Fibroblast of mammary gland (primary cell): ENCODE results near the gene PJA1.

Source experiments
- DNase-seq: peaks from one replicate; pipeline ENCODE4 v3.0.0-alpha.2; 2010; ENCODE audit warnings: low read depth
- H3K4me3 ChIP-seq: 2 replicates; pipeline ENCODE4 v1.5.1; 2011; ENCODE audit warnings: low read depth, mild to moderate bottlenecking, low read length, moderate library complexity; ENCODE audit not compliant: control insufficient read depth
- TF ChIP-seq, protein P1 (sequence below): conservative IDR thresholded peaks from 2 replicates; pipeline ENCODE4 v1.5.1; 2011; ENCODE audit warnings: low read depth, low read length, inconsistent platforms; ENCODE audit not compliant: control insufficient read depth, insufficient read depth

PJA1 gene

DNA sequence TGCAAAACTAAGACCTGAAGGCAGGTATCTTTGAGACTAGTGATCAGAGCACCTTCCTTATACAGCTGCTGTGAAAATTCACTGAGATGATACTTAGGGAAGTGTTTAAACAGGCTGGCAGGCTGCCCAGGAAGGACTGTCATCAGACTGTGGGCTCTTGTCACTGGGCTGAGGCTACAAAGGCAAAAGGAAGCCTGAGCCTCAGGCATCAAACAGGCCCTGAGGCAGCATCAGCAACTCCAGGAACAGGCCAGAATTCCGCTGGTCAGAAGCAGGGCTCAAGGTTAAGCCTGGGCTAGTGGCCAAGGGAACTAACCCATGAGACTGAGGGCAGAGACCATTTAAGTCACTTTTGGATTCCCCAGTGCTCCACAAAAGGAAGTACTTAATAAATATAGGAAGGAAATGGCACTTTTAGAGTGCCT is 12.8 kb downstream of the PJA1 start:
- no peak for DNase-seq
- H3K4me3 ChIP-seq = no peak overlapping the region
- TF ChIP-seq, protein P1, sequence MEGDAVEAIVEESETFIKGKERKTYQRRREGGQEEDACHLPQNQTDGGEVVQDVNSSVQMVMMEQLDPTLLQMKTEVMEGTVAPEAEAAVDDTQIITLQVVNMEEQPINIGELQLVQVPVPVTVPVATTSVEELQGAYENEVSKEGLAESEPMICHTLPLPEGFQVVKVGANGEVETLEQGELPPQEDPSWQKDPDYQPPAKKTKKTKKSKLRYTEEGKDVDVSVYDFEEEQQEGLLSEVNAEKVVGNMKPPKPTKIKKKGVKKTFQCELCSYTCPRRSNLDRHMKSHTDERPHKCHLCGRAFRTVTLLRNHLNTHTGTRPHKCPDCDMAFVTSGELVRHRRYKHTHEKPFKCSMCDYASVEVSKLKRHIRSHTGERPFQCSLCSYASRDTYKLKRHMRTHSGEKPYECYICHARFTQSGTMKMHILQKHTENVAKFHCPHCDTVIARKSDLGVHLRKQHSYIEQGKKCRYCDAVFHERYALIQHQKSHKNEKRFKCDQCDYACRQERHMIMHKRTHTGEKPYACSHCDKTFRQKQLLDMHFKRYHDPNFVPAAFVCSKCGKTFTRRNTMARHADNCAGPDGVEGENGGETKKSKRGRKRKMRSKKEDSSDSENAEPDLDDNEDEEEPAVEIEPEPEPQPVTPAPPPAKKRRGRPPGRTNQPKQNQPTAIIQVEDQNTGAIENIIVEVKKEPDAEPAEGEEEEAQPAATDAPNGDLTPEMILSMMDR = no peak

DNA sequence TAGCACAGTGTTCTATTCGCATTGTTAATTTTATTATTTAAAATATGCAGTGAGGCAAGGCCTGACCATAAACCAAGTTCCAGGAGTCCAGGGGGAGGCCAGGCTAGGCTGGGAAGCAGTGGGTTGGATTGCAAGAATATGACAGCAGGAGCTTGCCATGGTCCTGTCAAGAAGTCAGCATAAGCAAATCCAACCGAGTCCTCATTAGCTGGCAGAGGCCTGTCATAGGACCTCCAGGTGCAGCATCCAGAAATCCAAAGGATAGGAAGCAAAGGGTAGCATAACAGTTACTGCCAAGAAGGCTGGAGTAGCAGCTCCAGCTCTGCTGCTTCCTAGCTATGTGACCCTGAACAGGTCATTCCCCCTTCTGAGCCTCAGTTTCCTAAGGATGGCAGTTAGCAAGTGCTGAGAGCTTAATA is 13.4 kb downstream of the PJA1 start:
- no peak overlapping the region for H3K4me3 ChIP-seq
- DNase-seq = no peak
- TF ChIP-seq, protein P1 = no peak

DNA sequence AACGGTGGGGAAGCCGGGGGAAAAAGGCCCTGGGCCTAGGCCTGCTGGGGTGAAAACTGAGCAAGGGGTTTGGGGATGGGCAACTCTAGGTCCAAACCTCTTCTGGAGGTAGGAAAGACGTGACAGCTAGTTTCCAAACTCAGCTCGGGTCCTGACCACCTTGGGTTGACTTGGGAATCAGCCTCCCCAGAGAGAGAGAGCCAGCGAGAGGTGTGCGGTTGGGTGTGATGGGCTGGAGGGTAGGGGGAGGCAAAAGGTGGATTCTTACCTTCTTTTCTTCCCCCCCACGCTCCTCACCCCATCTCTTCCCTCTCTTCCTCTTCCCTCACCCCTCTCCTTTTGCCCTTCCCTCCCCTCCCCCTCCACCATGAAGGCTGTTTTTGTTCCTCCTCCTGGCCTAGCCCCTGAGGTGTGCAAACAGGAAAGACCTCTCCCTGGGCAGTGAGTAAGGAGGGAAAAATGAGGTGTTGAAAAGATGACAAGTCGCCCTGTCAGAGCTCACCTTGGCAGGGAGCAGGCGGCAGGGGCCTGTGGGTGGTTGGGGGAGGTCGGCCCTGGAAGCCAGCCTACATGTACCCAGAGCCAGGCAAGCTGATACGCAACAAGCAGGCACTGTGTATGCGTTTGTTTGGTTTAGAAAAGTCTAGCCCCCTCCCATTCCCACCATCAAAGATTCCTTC is 14.8 kb downstream of the PJA1 start:
- TF ChIP-seq, protein P1 = no peak
- H3K4me3 ChIP-seq = no peak overlapping the region
- no peak for DNase-seq

DNA sequence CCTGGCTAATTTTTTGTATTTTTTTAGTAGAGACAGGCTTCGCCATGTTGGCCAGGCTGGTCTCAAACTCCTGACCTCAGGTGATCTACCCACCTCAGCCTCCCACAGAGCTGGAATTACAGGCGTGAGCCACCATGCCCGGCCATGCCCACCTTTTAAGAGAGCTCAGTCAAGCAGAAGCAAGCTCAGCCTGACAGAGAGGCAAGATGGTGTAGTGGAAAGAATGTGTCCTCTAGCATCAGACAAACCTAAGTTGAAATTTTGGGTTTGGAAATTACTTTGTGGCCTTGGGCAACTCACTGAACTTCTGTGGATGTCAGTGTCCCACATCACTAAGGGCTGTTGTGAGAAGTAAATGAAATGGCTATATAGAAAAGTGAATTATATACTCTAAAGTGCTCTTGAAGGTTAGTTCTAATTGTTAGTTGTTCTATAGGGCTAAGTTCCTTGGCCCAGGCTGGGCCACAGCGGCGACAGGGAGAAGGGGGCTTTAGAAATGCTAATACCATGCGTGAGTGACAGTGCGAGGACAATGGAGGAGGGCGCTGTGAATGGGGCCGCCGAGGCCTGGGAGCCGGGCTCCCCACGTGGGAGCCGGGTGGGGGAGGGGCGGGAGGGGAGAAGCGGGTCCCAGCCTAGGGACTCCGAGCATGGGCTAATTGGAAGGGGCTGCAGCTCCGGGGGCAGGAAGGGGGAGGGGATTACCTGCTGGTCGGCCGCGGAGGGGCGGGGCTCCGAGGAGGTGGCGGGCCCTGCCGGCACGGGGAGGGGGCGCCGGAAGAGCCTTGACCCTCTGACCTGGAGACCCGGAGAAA is 15.6 kb downstream of the PJA1 start:
- H3K4me3 ChIP-seq = no peak overlapping the region
- TF ChIP-seq, protein P1 = no peak
- DNase-seq = no peak

DNA sequence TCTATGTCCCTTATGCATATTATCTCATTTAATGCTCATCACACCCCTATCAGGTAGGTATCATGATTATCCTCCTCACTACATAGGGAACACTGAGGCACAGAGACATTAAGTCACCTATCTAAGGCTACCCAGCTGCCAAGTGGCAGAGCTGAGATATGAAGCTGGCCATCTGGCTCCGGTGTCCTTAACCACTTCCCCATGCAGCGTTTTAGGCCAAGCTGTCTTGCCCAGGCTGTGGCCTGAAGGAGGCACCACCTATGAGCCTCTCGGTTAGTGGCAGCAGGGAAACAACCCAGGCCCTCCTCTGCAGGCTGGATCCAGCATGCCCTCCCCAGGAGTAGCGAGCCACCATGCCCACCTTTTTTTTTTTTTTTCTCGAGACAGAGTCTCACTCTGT is 16.3 kb downstream of the PJA1 start:
- TF ChIP-seq, protein P1 = no peak
- DNase-seq = no peak

DNA sequence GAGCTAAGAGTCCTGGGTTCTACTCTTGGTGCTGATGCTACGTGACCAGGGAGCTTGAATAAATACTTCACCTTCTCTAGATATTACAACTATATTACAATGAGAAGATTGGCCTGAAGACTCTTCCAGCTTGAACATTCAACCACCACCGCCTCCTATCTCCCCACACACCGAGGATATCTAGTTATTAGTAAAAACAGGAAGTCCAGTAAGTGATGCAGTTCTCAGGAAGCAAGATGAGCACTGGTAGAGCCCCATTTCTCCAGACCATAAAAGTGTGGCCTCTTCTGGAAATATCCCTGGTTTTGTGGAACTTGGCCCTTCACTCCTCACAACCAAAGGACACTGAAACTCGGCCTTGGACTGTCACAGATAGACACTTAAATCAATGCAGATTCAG is 18.5 kb downstream of the PJA1 start:
- TF ChIP-seq, protein P1 = no peak
- no peak overlapping the region for H3K4me3 ChIP-seq
- DNase-seq = no peak

More for the DNA sequence above, 16.3 kb downstream of the PJA1 start:
- no peak overlapping the region for H3K4me3 ChIP-seq

DNA sequence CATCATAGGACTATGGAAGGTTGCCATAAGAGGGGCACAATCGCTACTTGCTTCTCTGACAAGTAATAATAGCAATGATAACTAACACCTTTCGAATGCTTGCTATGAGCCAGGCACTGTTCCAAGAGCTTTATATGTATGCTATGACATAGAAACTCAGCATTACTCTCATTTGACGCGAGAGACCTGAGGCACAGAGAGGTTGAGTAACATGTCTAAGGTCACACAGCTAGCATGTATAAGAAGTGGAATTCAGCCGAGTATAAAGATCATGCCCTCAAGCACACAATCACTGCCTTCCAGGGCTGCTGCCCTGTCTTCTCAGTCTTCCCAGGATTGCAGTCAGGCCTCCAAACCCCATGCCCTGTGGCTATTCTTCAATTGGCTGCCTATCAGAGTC is 19.5 kb downstream of the PJA1 start:
- TF ChIP-seq, protein P1 = no peak
- DNase-seq = no peak
- H3K4me3 ChIP-seq = no peak overlapping the region
